Smooth muscle cell (in vitro differentiated cells): Measurements from ENCODE around the gene DIS3. TPM values are rescaled to one million over a fixed set of nuclear protein-coding genes. Genes with fewer than 3 reads are reported as not detected.

Experiments used
- DNase-seq: peaks from one replicate; lab custom pipeline; 2025; ENCODE audit not compliant: unreplicated experiment; lab: John Stamatoyannopoulos, UW
- H2AFZ ChIP-seq: fragments of 200-600 bp; sonication (generic); 2 replicates; pipeline ENCODE4 v1.6.0; 2016; ENCODE audit warnings: antibody characterized with exemption, low read depth, mild to moderate bottlenecking
- H3F3A ChIP-seq: fragments of 200-600 bp; sonication (generic); 2 replicates; pipeline ENCODE4 v1.6.0; 2017; ENCODE audit warnings: antibody characterized with exemption, low read depth
- H3K27ac ChIP-seq: fragments of 200-600 bp; sonication (generic); 2 replicates; pipeline ENCODE4 v1.5.1; 2016; ENCODE audit warnings: low read depth, mild to moderate bottlenecking
- H3K27me3 ChIP-seq: fragments of 200-600 bp; sonication (generic); 2 replicates; pipeline ENCODE4 v1.6.1; 2016; ENCODE audit warnings: low read depth, mild to moderate bottlenecking
- H3K36me3 ChIP-seq: fragments of 200-600 bp; sonication (generic); 2 replicates; pipeline ENCODE4 v1.5.1; 2016; ENCODE audit warnings: low read depth
- H3K4me1 ChIP-seq: fragments of 200-600 bp; sonication (generic); 2 replicates; pipeline ENCODE4 v1.5.1; 2016; ENCODE audit warnings: low read depth
- H3K4me2 ChIP-seq: fragments of 200-600 bp; sonication (generic); 2 replicates; pipeline ENCODE4 v1.6.0; 2016; ENCODE audit warnings: mild to moderate bottlenecking
- H3K4me3 ChIP-seq: fragments of 200-600 bp; sonication (generic); 2 replicates; pipeline ENCODE4 v1.5.1; 2016; ENCODE audit warnings: mild to moderate bottlenecking
- H3K79me2 ChIP-seq: fragments of 200-600 bp; sonication (generic); 2 replicates; pipeline ENCODE4 v1.6.0; 2016; ENCODE audit warnings: low read depth, mild to moderate bottlenecking
- H3K9ac ChIP-seq: fragments of 200-600 bp; sonication (generic); 2 replicates; pipeline ENCODE4 v1.6.0; 2016; ENCODE audit warnings: low read depth
- H3K9me3 ChIP-seq: fragments of 200-600 bp; sonication (generic); replicated peaks from 2 replicates; pipeline ENCODE4 v1.5.1; 2016; ENCODE audit warnings: low read depth
- H4K20me1 ChIP-seq: fragments of 200-600 bp; sonication (generic); 2 replicates; pipeline ENCODE4 v1.6.0; 2016; ENCODE audit warnings: low read depth
- CTCF ChIP-seq: fragments of 200-600 bp; sonication (generic); IDR thresholded peaks from 2 replicates; pipeline ENCODE4 v1.5.1; 2017; ENCODE audit warnings: borderline replicate concordance, mild to moderate bottlenecking, antibody characterized with exemption; ENCODE audit not compliant: insufficient read depth, poor library complexity, severe bottlenecking
- WGBS: methylation state at CpG from one replicate; pipeline ENCODE4 v1.1.7; 2016; ENCODE audit warnings: low lambda C conversion rate; 5-methylcytosine and 5-hydroxymethylcytosine counted together
- polyA plus RNA-seq: library from polyadenylated mRNA; unstranded; fragments of >200 nt; fragmentation: Nextera tagmentation; extraction: Ambion mirVana; gene quantifications from 2 replicates; pipeline ENCODE4 v1.2.1, GENCODE V29; 2016
- total RNA-seq: library from RNA; depleted of rRNA; stranded (reverse); fragments of >200 nt; gene quantifications from 2 replicates; pipeline ENCODE4 v1.2.3, GENCODE V29; 2014

Gene DIS3
- total and polyA plus RNA-seq, 2 experiments from 2014 or later = 15.3 to 50.1 TPM

- Histone ChIP-seq H3K79me2 (no peaks in the 10 kb centered on the region), H3K4me1 (no peaks in the 10 kb centered on the region), H3K36me3 (peaks cover 25% of the 10 kb centered on the region), H3K27me3 (no peaks in the 10 kb centered on the region), H3F3A (no peaks in the 10 kb centered on the region), H4K20me1 (peaks cover 2% of the 10 kb centered on the region), H3K27ac (no peak overlapping the region), H3K9me3 (no peaks in the 10 kb centered on the region), H3K4me3 (no peak overlapping the region), H3K4me2 (no peak overlapping the region), H2AFZ (no peak overlapping the region), H3K9ac (no peak overlapping the region)
- no peak for DNase-seq
- no peak for TF ChIP-seq CTCF
These were observed 30.5 kb downstream of the DIS3 start for GRCh38 chr13:72751220-72751619.

GRCh38 chr13:72745260-72745659, 36.4 kb downstream of the DIS3 start:
- Histone ChIP-seq H3K27ac (no peak overlapping the region), H3K4me1 (no peaks in the 10 kb centered on the region), H3K27me3 (no peaks in the 10 kb centered on the region), H2AFZ (no peak overlapping the region), H3K79me2 (no peaks in the 10 kb centered on the region), H3K4me2 (no peak overlapping the region), H3K9ac (no peak overlapping the region), H4K20me1 (peaks cover 3% of the 10 kb centered on the region), H3K36me3 (peaks cover 7% of the 10 kb centered on the region), H3K9me3 (no peaks in the 10 kb centered on the region), H3F3A (peaks cover 5% of the 10 kb centered on the region), H3K4me3 (no peak overlapping the region)
- 91% methylated on average over 1 of the region's 1 CpG for WGBS
- DNase-seq = no peak
- no peak for TF ChIP-seq CTCF

- WGBS = 86% methylated on average over 1 of the region's 1 CpG
- H3K4me1 ChIP-seq = no peaks in the 10 kb centered on the region
- H3F3A ChIP-seq = peaks cover 2% of the 10 kb centered on the region
- no peak overlapping the region for H3K9ac ChIP-seq
- no peaks in the 10 kb centered on the region for H3K9me3 ChIP-seq
- peaks cover 4% of the 10 kb centered on the region for H3K79me2 ChIP-seq
- H3K27ac ChIP-seq = no peak overlapping the region
- H2AFZ ChIP-seq = no peak overlapping the region
- DNase-seq = no peak
- H3K36me3 ChIP-seq = no peaks in the 10 kb centered on the region
- H3K4me3 ChIP-seq = no peak overlapping the region
- TF ChIP-seq CTCF = no peak
- no peak overlapping the region for H3K4me2 ChIP-seq
- H4K20me1 ChIP-seq = peaks cover 3% of the 10 kb centered on the region
- H3K27me3 ChIP-seq = no peaks in the 10 kb centered on the region
These were observed 41.7 kb downstream of the DIS3 start for GRCh38 chr13:72740015-72740414.

GRCh38 chr13:72737033-72737432, 44.7 kb downstream of the DIS3 start:
- DNase-seq = no peak
- Histone ChIP-seq H4K20me1 (peaks cover 3% of the 10 kb centered on the region), H3K4me2 (no peak overlapping the region), H3K79me2 (peaks cover 7% of the 10 kb centered on the region), H3K36me3 (no peaks in the 10 kb centered on the region), H2AFZ (no peak overlapping the region), H3K4me1 (no peaks in the 10 kb centered on the region), H3K27me3 (no peaks in the 10 kb centered on the region), H3K4me3 (no peak overlapping the region), H3K9ac (no peak overlapping the region), H3K9me3 (no peaks in the 10 kb centered on the region), H3F3A (no peaks in the 10 kb centered on the region), H3K27ac (no peak overlapping the region)
- no peak for TF ChIP-seq CTCF
- WGBS = 97% methylated on average over 3 of the region's 3 CpGs
